NCI-H1694 (cell line): ENCODE data around the gene EVPL.
A peak's percentile ranks its signal among the peaks of the same experiment; 100 is the strongest.

Experiments used
- DNase-seq: peaks from one replicate; lab custom pipeline; 2025; lab: John Stamatoyannopoulos, UW

EVPL gene

GRCh38 chr17:76017481-76018339 is 9.4 kb downstream of the EVPL start:
- DNase-seq, result no peak

- no peak for DNase-seq
Observed at GRCh38 chr17:76014925-76015261, 12.2 kb downstream of the EVPL start.

- peak; percentile 63 for DNase-seq
Observed at GRCh38 chr17:76014100-76014924, 12.8 kb downstream of the EVPL start.

GRCh38 chr17:76013377-76013932 is 13.7 kb downstream of the EVPL start:
- DNase-seq, result no peak

GRCh38 chr17:76011951-76012350 is 15.2 kb downstream of the EVPL start:
- no peak for DNase-seq

GRCh38 chr17:76009969-76010661 is 17.0 kb downstream of the EVPL start:
- DNase-seq, result no peak

- DNase-seq, result no peak
Observed at GRCh38 chr17:76009447-76009846, 17.7 kb downstream of the EVPL start.

- DNase-seq, result no peak
Observed at GRCh38 chr17:76008630-76009425, 18.3 kb downstream of the EVPL start.

GRCh38 chr17:76008208-76008607 is 18.9 kb downstream of the EVPL start:
- DNase-seq, result no peak

GRCh38 chr17:76007850-76008165 is 19.3 kb downstream of the EVPL start:
- no peak for DNase-seq

GRCh38 chr17:76007131-76007849 is 19.8 kb downstream of the EVPL start:
- no peak for DNase-seq

GRCh38 chr17:76005263-76006149 is 21.6 kb downstream of the EVPL start:
- DNase-seq, result peak; percentile 98

GRCh38 chr17:76004750-76005262 is 22.3 kb downstream of the EVPL start:
- DNase-seq, result no peak

- no peak for DNase-seq
Observed at GRCh38 chr17:76003915-76004314, 23.2 kb downstream of the EVPL start.

- DNase-seq, result no peak
Observed at GRCh38 chr17:76002100-76002499, 25.0 kb downstream of the EVPL start.

GRCh38 chr17:76000755-76001521 is 26.2 kb downstream of the EVPL start, which contains the start of gene CDK3:
Gene CDK3, plus strand, starts transcription at chr17:76000855. Its CDS starts 571 bp downstream, at chr17:76001426.
- no peak for DNase-seq

GRCh38 chr17:76000016-76000754 is 26.9 kb downstream of the EVPL start:
- peak; percentile 47 for DNase-seq

- DNase-seq, result no peak
Observed at GRCh38 chr17:75998327-75998795, 28.7 kb downstream of the EVPL start.
